ENCODE results near the gene UGT1A7. TPM values are rescaled to one million over a fixed set of nuclear protein-coding genes. Genes with fewer than 3 reads are reported as not detected.
A peak's percentile ranks its signal among the peaks of the same experiment; 100 is the strongest.

Gene UGT1A7
- polyA plus RNA-seq, 1 experiment: not detected

- no peak for DNase-seq (ENCODE audit: low read depth)
- no peaks in the 10 kb centered on the region; the same call in 1 of the 2 replicates for H3K27me3 ChIP-seq (ENCODE audit: control insufficient read depth, insufficient read depth, low read length)
- POLR2A ChIA-PET: no interaction called here
- TF ChIP-seq CTCF (IDR thresholded peaks at IDR 0.05; ENCODE audit: insufficient read depth, low read depth, low read length): no peak
- H3K36me3 ChIP-seq (ENCODE audit: control insufficient read depth, insufficient read depth, low read length): no peaks in the 10 kb centered on the region
- CTCF ChIA-PET: no interaction called here
- H3K4me3 ChIP-seq (ENCODE audit: low read depth, low read length): no peak overlapping the region
Observed at GRCh38 chr2:233758141-233758540, 76.4 kb downstream of the UGT1A7 start.

DNA sequence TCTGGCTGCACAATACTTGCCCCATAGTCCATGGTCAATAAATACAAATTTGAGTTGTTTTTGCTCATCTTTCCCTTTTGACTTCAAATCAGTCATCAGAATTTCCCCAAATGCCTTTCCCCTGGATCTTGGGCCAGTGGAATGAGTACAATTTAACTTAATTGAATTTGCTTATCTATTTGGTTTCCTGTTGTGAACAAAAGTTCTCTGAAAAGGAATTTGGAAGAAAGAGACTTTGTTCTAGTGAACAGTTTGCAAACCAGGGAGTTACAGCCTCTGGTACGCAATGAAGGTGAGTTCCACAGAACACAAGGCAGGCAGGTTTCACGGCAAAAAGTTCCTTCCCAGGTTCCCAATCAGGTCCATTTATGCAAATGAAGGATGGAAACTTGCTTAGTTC, 77.1 kb downstream of the UGT1A7 start:
- no peak overlapping the region for H3K4me3 ChIP-seq (ENCODE audit: low read depth, low read length)
- TF ChIP-seq CTCF (IDR thresholded peaks at IDR 0.05; ENCODE audit: insufficient read depth, low read depth, low read length): no peak
- ChIA-PET CTCF (no interaction called here), POLR2A (no interaction called here)
- H3K27me3 ChIP-seq (ENCODE audit: control insufficient read depth, insufficient read depth, low read length): no peaks in the 10 kb centered on the region; the same call in 1 of the 2 replicates
- no peaks in the 10 kb centered on the region for H3K36me3 ChIP-seq (ENCODE audit: control insufficient read depth, insufficient read depth, low read length)
- no peak for DNase-seq (ENCODE audit: low read depth)

GRCh38 chr2:233760043-233760442, 78.3 kb downstream of the UGT1A7 start, which contains the start of gene UGT1A1:
Gene UGT1A1, plus strand, starts transcription at chr2:233760270. Its CDS starts 18 bp downstream, at chr2:233760288.
- H3K27me3 ChIP-seq (ENCODE audit: control insufficient read depth, insufficient read depth, low read length): no peaks in the 10 kb centered on the region; the same call in 1 of the 2 replicates
- H3K36me3 ChIP-seq (ENCODE audit: control insufficient read depth, insufficient read depth, low read length): no peaks in the 10 kb centered on the region
- POLR2A ChIA-PET: no interaction called here
- H3K4me3 ChIP-seq (ENCODE audit: low read depth, low read length): no peak within 1 kb of the TSS
- no peak for DNase-seq (ENCODE audit: low read depth)
- CTCF ChIA-PET: no interaction called here
- no peak for TF ChIP-seq CTCF (IDR thresholded peaks at IDR 0.05; ENCODE audit: insufficient read depth, low read depth, low read length)

DNA sequence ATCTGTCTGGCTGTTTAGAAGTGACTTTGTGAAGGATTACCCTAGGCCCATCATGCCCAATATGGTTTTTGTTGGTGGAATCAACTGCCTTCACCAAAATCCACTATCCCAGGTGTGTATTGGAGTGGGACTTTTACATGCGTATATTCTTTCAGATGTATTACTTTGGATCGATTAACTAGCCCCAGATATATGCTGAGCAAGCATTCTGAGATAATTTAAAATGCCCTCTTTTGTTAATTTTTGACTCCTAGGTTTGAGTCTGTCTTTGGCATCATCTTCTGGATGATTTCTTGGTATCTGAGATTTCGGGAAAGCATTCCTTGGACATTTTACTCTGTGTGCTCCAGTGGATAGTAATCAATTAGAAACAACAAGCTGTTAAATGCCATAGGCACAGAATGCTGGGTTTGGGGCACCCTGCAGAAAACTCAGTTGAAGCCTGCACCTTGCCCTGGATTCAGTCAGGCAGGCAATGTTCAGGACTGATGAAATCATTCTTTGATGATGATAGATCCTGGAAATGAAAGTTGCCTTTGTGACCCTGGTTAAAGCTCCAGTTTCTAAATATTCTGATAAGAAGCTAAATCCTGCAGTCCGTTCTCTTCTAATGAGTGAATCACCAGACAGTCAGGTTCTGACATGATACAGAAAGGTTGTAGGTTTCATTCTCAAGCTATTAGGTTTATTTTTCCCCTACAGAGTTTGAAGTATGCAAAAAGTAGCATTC, 79.5 kb downstream of the UGT1A7 start:
- Histone ChIP-seq H3K27me3 (ENCODE audit: control insufficient read depth, insufficient read depth, low read length) (no peaks in the 10 kb centered on the region; the same call in 1 of the 2 replicates), H3K4me3 (ENCODE audit: low read depth, low read length) (no peak overlapping the region), H3K36me3 (ENCODE audit: control insufficient read depth, insufficient read depth, low read length) (no peaks in the 10 kb centered on the region)
- TF ChIP-seq CTCF (IDR thresholded peaks at IDR 0.05; ENCODE audit: insufficient read depth, low read depth, low read length): no peak
- POLR2A ChIA-PET: no interaction called here
- CTCF ChIA-PET: interaction anchor here (0.6 kb wide), 1 partner anchor 15 kb away, joined by 3 read pairs; no protein-coding TSS in a partner anchor
- DNase-seq (ENCODE audit: low read depth): no peak

DNA sequence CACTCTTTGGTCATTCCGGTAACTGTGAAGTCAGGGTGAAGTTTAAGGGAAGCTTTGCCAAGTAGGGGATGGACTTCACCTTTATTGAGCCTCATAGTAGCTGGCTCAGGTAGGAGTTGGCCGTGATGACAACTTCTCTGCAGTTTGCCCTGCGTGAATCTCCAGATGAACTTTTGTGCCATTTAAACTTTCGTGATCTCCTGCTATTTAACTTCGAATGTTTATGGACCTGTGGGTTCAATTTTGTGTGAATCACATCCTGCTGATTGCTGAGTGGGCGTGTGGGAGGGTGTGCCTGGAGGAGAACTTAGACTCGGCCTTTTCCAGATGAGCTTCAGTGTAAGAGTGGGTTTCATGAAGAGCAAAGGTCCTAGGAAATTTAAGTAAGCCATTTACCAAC, 82.6 kb downstream of the UGT1A7 start:
- DNase-seq (ENCODE audit: low read depth): peak; percentile 55
- Histone ChIP-seq H3K4me3 (ENCODE audit: low read depth, low read length) (no peak overlapping the region), H3K36me3 (ENCODE audit: control insufficient read depth, insufficient read depth, low read length) (no peaks in the 10 kb centered on the region), H3K27me3 (ENCODE audit: control insufficient read depth, insufficient read depth, low read length) (no peaks in the 10 kb centered on the region)
- TF ChIP-seq CTCF (IDR thresholded peaks at IDR 0.05; ENCODE audit: insufficient read depth, low read depth, low read length): no peak
- POLR2A ChIA-PET: interaction anchor here (0.6 kb wide), 1 partner anchor 1697 kb away, joined by 4 read pairs; no protein-coding TSS in a partner anchor
- CTCF ChIA-PET: interaction anchor here (0.6 kb wide), 1 partner anchor 212 kb away, joined by 3 read pairs; no protein-coding TSS in a partner anchor

Measured in BJ (cell line).